Measurements from ENCODE around the gene FSTL3.

Gene FSTL3

DNA sequence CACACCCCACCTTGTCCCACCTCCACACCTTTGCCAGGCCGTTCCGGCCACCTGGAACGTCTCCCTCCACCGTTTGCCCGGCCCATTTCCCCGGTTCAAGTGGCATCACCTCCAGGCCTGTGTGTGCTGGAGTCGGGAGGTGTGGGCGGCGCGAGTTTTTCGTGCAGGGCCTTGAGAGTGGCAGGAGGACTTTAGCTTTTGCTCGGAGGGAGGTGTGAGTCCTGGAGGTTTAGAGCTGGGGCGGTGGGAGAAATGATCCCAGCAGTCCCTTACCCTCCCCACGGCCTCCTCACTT is 28.2 kb downstream of the FSTL3 start:
- Mint-ChIP-seq H3K27ac (no peak overlapping the region), H3K4me1 (ENCODE audit: low read depth) (peaks cover 10% of the 10 kb centered on the region), H3K9me3 (ENCODE audit: low read depth) (no peaks in the 10 kb centered on the region), H3K4me3 (no peak overlapping the region), H3K36me3 (no peaks in the 10 kb centered on the region), H3K27me3 (peaks cover 5% of the 10 kb centered on the region)

DNA sequence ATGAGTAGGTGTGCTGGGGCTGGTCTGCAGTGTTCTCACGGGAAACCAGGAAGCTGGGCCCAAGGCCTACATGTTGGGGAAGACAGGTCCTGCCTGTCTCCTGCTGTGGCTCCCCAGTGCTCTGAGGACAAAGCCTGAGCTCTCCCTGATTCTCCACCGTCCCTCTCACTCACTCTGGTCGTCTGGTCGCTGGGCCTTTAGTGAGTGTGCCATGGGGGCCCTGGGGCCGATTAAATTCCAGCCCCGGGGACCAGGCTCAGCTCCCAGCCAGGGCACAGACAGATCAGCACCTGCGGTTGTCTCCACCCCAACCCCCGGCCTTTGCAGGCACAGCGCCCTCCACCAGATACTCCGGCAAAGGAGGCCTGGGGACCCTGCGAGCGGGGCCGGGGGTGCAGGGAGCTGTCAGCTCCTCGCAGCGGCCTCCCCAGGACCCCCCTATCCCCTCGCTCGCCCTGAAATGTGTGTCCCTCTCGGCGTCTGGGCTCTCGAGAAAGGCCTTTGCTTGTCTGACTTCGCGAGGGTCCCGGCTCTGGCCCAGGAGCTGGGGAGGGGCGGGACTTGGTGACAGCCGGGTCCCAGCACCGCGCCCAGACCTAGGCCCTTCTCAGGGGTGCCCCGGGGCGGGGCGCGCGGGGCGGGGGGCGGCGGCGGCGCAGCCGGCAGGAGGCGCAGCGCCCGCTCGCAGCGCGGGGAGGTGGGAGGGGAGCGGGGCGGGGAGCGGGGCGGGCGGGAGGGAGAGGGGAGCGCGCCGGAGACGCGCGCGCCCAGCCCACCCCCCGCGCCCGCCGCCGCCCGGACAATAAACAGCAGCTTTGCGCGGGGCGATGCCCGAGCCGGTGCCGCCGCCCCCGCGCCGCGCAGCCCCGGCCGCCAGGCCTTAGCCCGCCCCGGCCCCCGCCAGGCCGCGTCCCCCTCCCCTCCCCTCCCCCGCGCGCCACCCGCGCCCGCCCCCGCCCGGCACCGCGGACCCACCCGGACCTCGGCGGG is 32.3 kb downstream of the FSTL3 start, which contains the start of gene PALM:
Gene PALM, plus strand, starts transcription at position 782 of the 990 bp plus-strand sequence. CDS start 212 bp downstream, outside the sequence.
- Mint-ChIP-seq H3K27ac (no peak within 1 kb of the TSS), H3K9me3 (ENCODE audit: low read depth) (no peaks in the 10 kb centered on the region), H3K36me3 (no peaks in the 10 kb centered on the region), H3K4me1 (ENCODE audit: low read depth) (peaks cover 7% of the 10 kb centered on the region), H3K27me3 (peaks cover 8% of the 10 kb centered on the region), H3K4me3 (peak within 1 kb of the TSS; percentile 60)

DNA sequence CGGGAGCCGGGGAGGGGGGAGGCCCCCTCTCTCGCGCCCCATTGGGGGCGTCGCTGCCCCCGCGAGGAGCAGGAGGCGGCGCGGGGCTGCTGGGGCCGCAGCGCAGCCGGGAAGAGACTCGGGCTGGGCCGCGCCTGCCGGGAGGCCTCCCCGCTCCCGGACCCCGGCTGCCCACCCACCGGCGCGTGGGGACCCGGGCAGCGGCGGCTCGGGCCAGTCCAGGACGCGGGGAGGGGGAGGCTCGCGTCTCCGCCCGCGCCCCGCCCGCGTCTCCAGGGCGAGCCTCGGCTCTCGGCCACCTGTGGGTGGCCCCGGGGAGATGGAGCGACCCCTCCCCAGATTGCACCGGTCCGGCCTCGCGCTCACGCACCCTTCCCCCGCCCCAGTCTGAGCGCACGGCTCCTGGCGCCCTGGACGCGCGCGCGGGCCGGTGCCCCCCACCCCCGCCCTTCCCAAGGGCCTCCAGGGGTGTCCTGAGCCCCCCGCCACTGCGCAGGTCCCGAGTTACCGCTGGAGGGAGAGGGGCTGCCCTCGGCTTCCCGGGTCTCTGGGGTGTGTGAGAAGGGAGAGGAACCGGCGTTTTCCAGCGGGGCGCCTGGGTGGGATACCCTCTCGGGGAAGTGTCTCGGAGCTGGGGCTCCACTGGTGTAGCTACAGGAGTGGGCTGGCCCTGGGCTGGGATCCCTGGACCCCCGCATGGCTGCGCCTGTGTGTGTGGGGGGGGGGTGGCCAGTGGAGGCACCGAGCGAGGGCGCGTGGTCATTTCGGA is 33.2 kb downstream of the FSTL3 start:
- no peak overlapping the region for H3K4me3 Mint-ChIP-seq
- peaks cover 4% of the 10 kb centered on the region for H3K4me1 Mint-ChIP-seq (ENCODE audit: low read depth)
- peaks cover 8% of the 10 kb centered on the region for H3K27me3 Mint-ChIP-seq
- H3K27ac Mint-ChIP-seq = no peak overlapping the region
- H3K9me3 Mint-ChIP-seq (ENCODE audit: low read depth) = no peaks in the 10 kb centered on the region
- H3K36me3 Mint-ChIP-seq = no peaks in the 10 kb centered on the region

DNA sequence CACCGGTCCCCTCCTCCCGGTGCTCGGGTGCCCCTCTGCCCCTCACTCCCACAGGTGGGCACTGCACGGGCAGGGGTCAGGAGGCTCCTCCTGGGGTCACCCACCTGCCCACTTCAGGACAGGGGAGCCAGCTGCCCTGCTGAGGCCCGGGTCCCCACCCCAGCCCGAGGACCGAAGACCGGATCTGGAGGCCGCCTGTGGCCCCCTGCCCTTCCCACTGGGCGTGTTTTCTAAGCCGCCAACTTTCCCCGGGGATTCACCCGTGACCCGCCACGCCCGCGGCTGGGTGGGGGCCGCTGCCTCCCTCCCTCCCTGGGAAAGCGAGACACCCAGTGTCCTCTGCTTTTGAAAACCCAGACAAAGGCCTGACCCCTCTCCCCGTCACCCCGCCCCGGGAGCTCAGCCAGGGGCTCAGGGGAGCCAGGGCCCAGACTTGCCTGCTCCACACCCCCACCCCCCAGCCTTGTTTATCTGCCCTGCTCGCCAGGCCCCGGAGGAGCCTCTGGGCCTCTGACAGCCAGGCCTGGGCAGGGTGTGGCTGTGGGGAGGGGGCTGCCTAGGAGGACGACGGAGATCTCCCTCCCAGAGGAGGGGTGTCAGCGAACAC is 33.9 kb downstream of the FSTL3 start:
- H3K4me1 Mint-ChIP-seq (ENCODE audit: low read depth) = peaks cover 2% of the 10 kb centered on the region
- H3K9me3 Mint-ChIP-seq (ENCODE audit: low read depth) = no peaks in the 10 kb centered on the region
- no peaks in the 10 kb centered on the region for H3K36me3 Mint-ChIP-seq
- no peak overlapping the region for H3K27ac Mint-ChIP-seq
- peaks cover 8% of the 10 kb centered on the region for H3K27me3 Mint-ChIP-seq
- no peak overlapping the region for H3K4me3 Mint-ChIP-seq

DNA sequence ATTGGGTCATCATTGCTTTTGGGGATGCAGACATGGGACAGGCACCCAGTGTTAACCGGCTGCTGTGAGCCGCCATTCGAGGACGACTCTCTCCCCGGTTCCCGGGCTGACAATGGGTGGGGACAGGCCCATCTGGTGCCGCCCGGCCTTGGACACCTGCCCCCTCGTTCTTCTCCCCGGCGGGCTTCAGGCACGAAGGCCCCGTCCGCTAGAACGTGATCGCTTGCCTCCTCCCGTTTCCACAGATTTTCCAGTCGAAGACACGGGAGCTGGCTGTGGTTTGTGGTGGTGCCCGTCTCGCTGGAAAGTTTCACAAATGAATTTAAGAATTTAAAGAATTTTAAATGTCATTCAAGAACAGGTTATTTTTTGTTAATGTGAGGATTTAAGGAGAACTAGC is 34.6 kb downstream of the FSTL3 start:
- peaks cover 2% of the 10 kb centered on the region for H3K4me1 Mint-ChIP-seq (ENCODE audit: low read depth)
- H3K27ac Mint-ChIP-seq = no peak overlapping the region
- H3K36me3 Mint-ChIP-seq = no peaks in the 10 kb centered on the region
- peaks cover 13% of the 10 kb centered on the region for H3K27me3 Mint-ChIP-seq
- peak overlapping the region; percentile 20 for H3K4me3 Mint-ChIP-seq
- H3K9me3 Mint-ChIP-seq (ENCODE audit: low read depth) = peaks cover 4% of the 10 kb centered on the region

DNA sequence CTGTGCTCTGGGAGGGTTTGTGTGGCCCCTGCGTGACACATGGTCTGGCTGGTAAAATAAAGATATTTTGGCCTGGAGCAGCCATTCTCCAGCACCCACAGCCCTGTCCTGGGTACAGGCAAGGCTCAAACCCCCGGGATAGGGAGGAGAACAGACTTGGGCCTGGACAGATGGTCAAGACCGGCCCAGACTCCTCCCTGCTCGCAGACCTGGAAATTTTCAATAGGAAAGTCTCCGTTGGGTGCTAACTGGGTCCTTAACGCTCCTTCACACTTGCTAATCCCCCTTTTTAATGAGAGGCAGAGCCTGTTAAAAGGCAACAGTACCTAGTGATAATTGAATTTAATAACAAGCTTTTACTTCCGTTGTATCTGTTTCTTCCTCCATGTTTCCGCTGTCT is 35.1 kb downstream of the FSTL3 start:
- peaks cover 4% of the 10 kb centered on the region for H3K9me3 Mint-ChIP-seq (ENCODE audit: low read depth)
- H3K4me3 Mint-ChIP-seq = peak overlapping the region; percentile 38
- H3K27ac Mint-ChIP-seq = no peak overlapping the region
- H3K27me3 Mint-ChIP-seq = peaks cover 14% of the 10 kb centered on the region
- no peaks in the 10 kb centered on the region for H3K36me3 Mint-ChIP-seq
- peaks cover 2% of the 10 kb centered on the region for H3K4me1 Mint-ChIP-seq (ENCODE audit: low read depth)

DNA sequence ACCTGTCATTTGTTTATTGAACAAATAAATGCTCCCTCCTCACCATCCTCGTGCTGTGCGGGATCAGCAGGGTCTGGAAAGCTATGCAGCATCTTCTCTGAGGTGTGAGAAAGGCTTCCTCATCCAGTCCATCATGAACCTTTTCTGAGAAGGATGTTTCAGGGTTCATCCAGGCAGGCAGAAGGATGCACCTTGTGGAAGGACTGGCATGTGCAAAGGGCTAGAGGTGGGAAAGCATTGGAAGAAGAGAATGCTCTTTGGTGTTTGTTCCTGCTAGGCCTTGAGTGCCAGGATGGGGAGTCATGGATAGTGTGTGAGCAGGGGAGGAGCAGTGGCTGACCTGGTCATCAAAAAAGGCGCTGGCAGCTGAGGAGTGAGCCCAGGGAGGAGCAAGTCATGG is 39.2 kb downstream of the FSTL3 start:
- no peaks in the 10 kb centered on the region for H3K36me3 Mint-ChIP-seq
- H3K27me3 Mint-ChIP-seq = peaks cover 11% of the 10 kb centered on the region
- no peak overlapping the region for H3K4me3 Mint-ChIP-seq
- no peaks in the 10 kb centered on the region for H3K4me1 Mint-ChIP-seq (ENCODE audit: low read depth)
- peaks cover 4% of the 10 kb centered on the region for H3K9me3 Mint-ChIP-seq (ENCODE audit: low read depth)
- H3K27ac Mint-ChIP-seq = no peak overlapping the region

DNA sequence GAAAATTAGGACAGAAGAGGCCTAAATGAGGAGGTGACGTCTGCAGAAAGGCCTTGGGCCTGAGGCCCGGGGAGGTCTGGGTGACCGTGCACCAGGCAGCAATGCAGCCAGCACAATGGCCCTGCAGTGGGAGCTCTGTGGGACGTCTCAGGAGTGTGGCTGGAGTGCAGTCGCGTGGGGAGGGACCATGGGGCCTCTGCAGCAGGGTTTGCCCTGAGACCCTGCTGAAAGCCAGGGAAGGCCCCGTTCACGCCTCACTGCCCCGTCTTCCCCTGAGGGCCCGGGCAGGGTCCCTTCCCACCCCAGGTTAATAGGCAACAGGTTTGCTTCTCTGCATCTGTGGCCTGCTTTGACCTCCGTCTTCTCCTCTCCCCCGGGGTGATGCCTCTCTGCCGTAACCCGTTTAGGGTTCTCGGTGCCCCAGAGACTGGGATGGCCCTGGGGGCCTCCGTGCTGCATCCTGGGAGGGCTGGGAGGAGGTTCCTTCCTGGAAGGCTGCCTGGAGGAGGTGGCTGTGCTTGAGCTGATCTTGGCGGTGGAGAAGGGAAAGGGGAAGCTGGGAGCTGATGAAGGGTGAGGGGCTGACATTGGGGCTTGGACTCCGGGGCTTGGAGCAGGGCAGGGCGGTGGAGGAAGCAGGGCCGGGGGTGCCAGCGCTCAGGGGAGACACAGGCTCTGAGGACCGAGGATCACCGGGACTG is 42.2 kb downstream of the FSTL3 start:
- no peaks in the 10 kb centered on the region for H3K36me3 Mint-ChIP-seq
- peaks cover 4% of the 10 kb centered on the region for H3K9me3 Mint-ChIP-seq (ENCODE audit: low read depth)
- H3K4me1 Mint-ChIP-seq (ENCODE audit: low read depth) = no peaks in the 10 kb centered on the region
- no peak overlapping the region for H3K27ac Mint-ChIP-seq
- peaks cover 7% of the 10 kb centered on the region for H3K27me3 Mint-ChIP-seq
- H3K4me3 Mint-ChIP-seq = no peak overlapping the region

DNA sequence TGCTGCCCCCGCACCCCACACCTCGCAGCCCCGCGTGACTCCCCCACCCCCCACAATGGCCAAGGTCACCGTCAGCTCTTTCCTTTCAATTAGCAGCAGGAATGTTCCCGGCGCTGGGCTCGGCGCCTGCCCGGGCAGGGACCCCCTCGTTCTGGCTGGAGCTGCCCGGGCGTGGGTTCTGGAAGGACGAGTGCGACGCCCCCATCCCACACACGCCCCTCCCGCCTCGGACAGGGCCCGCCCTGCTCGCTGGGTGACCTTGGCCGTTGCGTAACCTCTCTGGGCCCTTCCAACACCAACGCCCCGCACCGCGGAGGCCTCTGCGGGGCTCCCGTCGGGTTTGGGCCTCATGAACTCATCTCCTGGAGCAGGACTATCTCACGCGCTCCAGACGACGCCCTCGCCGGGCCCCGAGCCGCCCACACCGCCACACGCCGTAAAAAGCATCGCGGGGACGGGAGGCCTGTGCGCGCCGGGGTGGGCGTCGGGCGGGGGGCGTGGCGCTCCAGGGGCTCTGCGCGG is 42.9 kb downstream of the FSTL3 start:
- Mint-ChIP-seq H3K27me3 (peaks cover 7% of the 10 kb centered on the region), H3K4me3 (no peak overlapping the region), H3K27ac (no peak overlapping the region), H3K4me1 (ENCODE audit: low read depth) (no peaks in the 10 kb centered on the region), H3K9me3 (ENCODE audit: low read depth) (peaks cover 4% of the 10 kb centered on the region), H3K36me3 (no peaks in the 10 kb centered on the region)

DNA sequence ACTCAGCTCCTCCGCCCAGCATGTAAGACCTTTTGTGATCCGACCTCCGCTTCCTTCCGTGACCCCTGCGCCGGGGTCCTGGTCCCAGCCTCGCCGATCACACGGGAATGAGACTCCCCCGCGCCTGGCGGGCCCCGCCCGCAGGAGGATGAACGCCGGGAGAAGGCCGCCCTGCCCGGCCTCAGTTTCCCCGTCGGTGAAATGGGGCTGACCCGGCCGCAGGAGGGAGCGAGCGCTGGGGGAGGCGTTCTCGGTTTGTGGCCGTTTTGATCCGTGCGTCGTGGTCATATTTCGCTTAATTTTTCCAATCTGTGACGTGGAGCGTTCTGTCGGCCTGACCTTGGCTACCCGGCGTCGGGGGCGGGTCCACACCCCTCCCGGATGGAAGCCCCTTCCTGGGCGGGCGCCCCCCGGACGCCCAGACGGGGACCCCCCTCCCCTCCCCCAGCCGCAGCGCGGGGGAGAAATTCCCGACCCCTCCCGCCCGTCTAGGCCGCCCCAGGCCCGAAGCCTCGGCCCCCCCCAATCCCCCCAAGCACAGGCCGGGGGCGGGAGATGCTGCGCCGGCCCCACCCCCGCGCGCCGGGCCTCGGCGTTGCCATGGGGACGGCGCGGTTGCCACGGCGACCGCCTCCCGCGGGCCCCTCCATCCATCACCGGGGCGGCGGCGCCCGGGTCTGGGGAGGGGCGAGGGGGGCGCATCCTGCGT is 43.6 kb downstream of the FSTL3 start:
- no peak overlapping the region for H3K4me3 Mint-ChIP-seq
- peaks cover 7% of the 10 kb centered on the region for H3K27me3 Mint-ChIP-seq
- H3K4me1 Mint-ChIP-seq (ENCODE audit: low read depth) = no peaks in the 10 kb centered on the region
- peaks cover 4% of the 10 kb centered on the region for H3K9me3 Mint-ChIP-seq (ENCODE audit: low read depth)
- no peaks in the 10 kb centered on the region for H3K36me3 Mint-ChIP-seq
- no peak overlapping the region for H3K27ac Mint-ChIP-seq

DNA sequence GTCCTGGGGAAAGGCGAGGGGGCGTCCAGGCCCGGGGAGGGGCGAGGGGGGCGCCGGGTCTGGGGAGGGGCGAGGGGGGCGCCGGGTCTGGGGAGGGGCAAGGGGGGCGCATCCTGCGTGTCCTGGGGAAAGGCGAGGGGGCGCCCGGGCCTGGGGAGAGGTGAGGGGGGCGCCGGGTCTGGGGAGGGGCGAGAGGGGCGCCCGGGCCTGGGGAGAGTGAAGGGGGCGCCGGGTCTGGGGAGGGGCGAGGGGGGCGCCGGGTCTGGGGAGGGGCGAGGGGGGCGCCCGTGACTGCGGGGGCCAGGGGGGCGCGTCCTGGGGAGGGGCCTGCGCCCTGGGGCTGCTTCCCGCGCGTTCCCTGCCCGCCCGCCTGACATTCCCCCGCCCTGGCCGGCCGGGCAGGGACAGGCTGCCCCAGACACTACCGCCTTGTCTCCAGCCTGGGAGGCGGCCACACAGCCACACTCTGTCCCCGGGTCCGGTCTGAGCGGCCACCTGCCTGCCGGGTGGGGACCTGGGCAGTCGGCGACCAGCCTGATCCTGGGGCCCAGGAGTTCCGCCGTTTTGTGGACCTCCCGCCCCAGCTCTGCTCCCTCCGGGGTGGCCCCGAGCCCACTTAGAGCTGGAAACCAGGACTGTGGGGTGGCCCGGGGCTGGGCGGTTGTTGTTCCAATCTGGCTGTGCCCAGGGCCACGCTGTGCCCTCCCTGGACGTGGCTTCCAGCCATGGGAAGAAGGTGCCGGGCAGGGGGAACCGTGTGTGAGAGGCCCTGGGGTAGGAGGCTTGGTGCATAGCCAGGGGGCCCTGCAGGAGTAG is 44.4 kb downstream of the FSTL3 start:
- H3K27me3 Mint-ChIP-seq = peaks cover 5% of the 10 kb centered on the region
- H3K9me3 Mint-ChIP-seq (ENCODE audit: low read depth) = no peaks in the 10 kb centered on the region
- no peak overlapping the region for H3K4me3 Mint-ChIP-seq
- H3K27ac Mint-ChIP-seq = no peak overlapping the region
- no peaks in the 10 kb centered on the region for H3K4me1 Mint-ChIP-seq (ENCODE audit: low read depth)
- H3K36me3 Mint-ChIP-seq = no peaks in the 10 kb centered on the region

DNA sequence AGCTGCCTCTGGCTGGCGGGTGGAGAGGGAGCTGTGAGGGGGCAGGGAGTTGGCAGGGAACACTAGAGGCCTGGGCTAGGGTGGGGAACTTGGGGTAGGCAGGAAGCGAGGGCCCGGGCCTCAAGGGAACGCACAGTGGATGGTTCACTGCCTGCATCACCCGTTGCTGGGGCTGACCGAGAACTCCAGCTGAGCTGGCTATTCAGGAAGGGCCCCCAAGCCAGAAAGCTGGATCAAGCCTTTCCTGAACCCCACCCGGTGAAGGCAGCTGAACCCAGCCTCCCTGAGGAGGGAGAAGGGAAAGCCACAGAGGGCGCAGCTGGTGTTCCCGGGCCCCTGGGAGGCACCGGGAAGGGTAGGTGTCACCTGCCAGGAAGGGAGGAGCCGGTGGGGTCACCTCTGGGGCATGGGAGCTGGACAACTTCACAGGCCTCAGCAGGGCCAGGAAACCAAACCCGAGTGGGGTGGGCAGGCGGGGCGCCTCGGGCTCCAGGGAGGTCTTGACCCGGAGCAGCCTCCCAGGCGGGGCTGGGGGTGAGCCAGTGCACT is 46.4 kb downstream of the FSTL3 start:
- no peaks in the 10 kb centered on the region for H3K36me3 Mint-ChIP-seq
- no peaks in the 10 kb centered on the region for H3K4me1 Mint-ChIP-seq (ENCODE audit: low read depth)
- H3K9me3 Mint-ChIP-seq (ENCODE audit: low read depth) = no peaks in the 10 kb centered on the region
- peaks cover 2% of the 10 kb centered on the region for H3K27me3 Mint-ChIP-seq
- no peak overlapping the region for H3K4me3 Mint-ChIP-seq
- H3K27ac Mint-ChIP-seq = no peak overlapping the region

DNA sequence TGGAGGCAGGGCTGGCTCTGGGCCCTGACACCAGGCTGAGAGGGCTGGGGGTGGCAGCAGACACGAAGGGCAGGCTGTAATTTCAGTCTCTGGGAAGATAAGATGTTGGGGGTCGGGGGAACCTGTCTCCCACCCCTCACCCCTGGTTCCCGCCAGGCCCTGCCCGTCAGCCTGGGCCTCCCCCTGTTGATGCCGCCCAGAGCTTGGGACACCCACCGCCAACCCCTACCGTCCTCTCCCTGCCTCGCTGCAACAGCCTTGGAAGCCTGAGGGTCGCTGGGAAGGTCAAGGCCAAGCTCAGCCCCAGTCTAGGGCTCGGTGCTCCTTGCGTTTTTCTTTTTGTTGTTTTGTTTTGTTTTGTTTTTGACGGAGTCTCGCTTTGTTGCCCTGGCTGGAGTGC is 47.1 kb downstream of the FSTL3 start:
- no peaks in the 10 kb centered on the region for H3K36me3 Mint-ChIP-seq
- H3K27me3 Mint-ChIP-seq = peaks cover 2% of the 10 kb centered on the region
- no peak overlapping the region for H3K4me3 Mint-ChIP-seq
- H3K9me3 Mint-ChIP-seq (ENCODE audit: low read depth) = no peaks in the 10 kb centered on the region
- H3K27ac Mint-ChIP-seq = no peak overlapping the region
- no peaks in the 10 kb centered on the region for H3K4me1 Mint-ChIP-seq (ENCODE audit: low read depth)

Measured in activated naive CD8-positive, alpha-beta T cell (primary cell).